Measurements from ENCODE around the gene DNAH8.

- no peak for TF ChIP-seq CTCF (IDR thresholded peaks at IDR 0.05; ENCODE audit: low read depth, low read length)
- no peak for TF ChIP-seq EZH2phosphoT487 (IDR thresholded peaks at IDR 0.05; ENCODE audit: low read depth)
These were observed 19.7 kb upstream of the DNAH8 start for GRCh38 chr6:38695227-38695900.

Measured in OCI-LY3 (cell line).